Measurements from ENCODE around the gene DSTN. TPM values are rescaled to one million over a fixed set of nuclear protein-coding genes. Genes with fewer than 3 reads are reported as not detected.

DSTN gene
- total RNA-seq, 4 donors from 2014 or later: 1,820 to 3,515 (median 2,996) TPM

DNA sequence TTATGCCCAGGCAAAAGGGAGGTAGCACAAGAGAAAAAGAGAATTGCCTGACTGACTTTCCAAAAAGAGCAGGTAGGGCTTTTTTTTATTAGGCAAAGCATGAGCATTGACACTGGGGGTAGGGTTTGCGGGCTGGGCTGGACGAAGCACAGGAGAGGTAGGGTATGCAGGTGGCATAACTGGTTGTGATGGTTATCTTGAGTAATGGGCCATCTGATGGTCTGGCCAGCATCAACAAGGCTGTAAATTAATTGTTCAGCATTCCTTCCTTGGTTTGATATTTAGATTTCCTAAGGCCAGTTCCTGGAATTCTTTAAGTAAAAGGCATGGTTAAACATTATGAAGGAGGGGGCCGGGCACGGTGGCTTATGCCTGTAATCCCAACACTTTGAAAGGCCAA is 24.7 kb upstream of the DSTN start:
- Histone ChIP-seq H3K27ac (peak overlapping the region; percentile 32 to 80 (median 78)), H3K4me1 (peaks cover 6 to 61% (median 19%) of the 10 kb centered on the region in 3 donors), H3K27me3 (no peaks in the 10 kb centered on the region), H3K9me3 (no peaks in the 10 kb centered on the region), H3K4me3 (no peak overlapping the region), H3K36me3 (no peaks in the 10 kb centered on the region)
- WGBS, 2 donors (ENCODE audit: low coverage in 1 of 2): 32 to 69% methylated on average over 4 of the region's 4 CpGs
- ATAC-seq: no peak
- TF ChIP-seq POLR2AphosphoS5 (IDR thresholded peaks at IDR 0.05): peak; percentile 38
- TF ChIP-seq POLR2A (IDR thresholded peaks at IDR 0.05): no peak

DNA sequence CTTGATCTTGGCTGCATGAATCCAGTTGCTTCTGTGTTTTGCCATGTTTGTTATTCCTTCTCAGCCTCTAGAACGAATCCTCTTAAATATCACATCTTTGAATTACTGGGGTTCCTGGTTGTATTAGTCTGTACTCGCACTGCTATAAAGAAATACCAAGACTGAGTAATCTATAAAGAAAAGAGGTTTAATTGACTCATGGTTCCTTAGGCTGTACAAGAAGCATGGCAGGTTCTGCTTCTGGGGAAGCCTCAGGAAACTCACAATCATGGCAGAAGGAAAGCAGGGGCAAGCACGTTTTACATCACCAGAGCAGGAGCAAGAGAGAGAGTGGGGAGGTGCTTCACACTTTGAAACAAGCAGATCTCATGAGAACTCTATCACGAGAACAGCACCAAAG is 20.7 kb upstream of the DSTN start:
- Histone ChIP-seq H3K4me1 (peaks cover 2 to 28% (median 3%) of the 10 kb centered on the region in 3 donors), H3K4me3 (no peak overlapping the region), H3K27ac (peak overlapping the region in 1 of 4 donors; percentile 72), H3K36me3 (no peaks in the 10 kb centered on the region), H3K27me3 (no peaks in the 10 kb centered on the region), H3K9me3 (no peaks in the 10 kb centered on the region)
- TF ChIP-seq POLR2A (IDR thresholded peaks at IDR 0.05) (no peak), EP300 (IDR thresholded peaks at IDR 0.05) (no peak), POLR2AphosphoS5 (IDR thresholded peaks at IDR 0.05) (no peak)
- TF ChIP-seq, protein P1, sequence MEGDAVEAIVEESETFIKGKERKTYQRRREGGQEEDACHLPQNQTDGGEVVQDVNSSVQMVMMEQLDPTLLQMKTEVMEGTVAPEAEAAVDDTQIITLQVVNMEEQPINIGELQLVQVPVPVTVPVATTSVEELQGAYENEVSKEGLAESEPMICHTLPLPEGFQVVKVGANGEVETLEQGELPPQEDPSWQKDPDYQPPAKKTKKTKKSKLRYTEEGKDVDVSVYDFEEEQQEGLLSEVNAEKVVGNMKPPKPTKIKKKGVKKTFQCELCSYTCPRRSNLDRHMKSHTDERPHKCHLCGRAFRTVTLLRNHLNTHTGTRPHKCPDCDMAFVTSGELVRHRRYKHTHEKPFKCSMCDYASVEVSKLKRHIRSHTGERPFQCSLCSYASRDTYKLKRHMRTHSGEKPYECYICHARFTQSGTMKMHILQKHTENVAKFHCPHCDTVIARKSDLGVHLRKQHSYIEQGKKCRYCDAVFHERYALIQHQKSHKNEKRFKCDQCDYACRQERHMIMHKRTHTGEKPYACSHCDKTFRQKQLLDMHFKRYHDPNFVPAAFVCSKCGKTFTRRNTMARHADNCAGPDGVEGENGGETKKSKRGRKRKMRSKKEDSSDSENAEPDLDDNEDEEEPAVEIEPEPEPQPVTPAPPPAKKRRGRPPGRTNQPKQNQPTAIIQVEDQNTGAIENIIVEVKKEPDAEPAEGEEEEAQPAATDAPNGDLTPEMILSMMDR (IDR thresholded peaks at IDR 0.05): no peak
- WGBS, 2 donors (ENCODE audit: low coverage in 1 of 2): 77 to 88% methylated on average over 2 to 4 of the region's 4 CpGs
- ATAC-seq: no peak

DNA sequence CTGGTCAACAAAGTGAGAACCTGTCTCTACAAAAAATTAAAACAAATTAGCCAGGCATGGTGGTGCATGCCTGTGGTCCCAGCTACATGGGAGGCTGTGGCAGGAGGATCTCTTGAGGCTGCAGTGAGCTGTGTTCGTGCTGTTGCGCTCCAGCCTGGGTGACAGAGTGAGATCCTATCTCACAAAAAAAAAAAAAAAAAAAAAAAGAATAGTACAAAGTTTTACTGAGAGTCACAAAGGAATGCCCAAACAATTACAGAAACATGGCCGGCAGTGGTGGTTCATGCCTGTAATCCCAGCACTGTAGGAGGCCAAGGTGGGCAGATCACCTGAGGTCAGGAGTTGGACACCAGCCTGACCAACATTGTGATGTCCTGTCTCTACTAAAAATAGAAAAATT is 14.8 kb upstream of the DSTN start:
- Histone ChIP-seq H3K27me3 (no peaks in the 10 kb centered on the region), H3K9me3 (no peaks in the 10 kb centered on the region), H3K27ac (peak overlapping the region in 3 of 4 donors; percentile 74 to 100 (median 100)), H3K4me3 (no peak overlapping the region), H3K4me1 (peaks cover 15 to 52% (median 29%) of the 10 kb centered on the region in 3 donors), H3K36me3 (no peaks in the 10 kb centered on the region)
- ATAC-seq: no peak
- 17 to 92% methylated on average over 1 to 2 of the region's 3 CpGs for WGBS, 2 donors (ENCODE audit: low coverage in 1 of 2)
- TF ChIP-seq POLR2AphosphoS5 (IDR thresholded peaks at IDR 0.05) (no peak), EP300 (IDR thresholded peaks at IDR 0.05) (no peak), POLR2A (IDR thresholded peaks at IDR 0.05) (no peak)
- TF ChIP-seq, protein P1 (IDR thresholded peaks at IDR 0.05): no peak

DNA sequence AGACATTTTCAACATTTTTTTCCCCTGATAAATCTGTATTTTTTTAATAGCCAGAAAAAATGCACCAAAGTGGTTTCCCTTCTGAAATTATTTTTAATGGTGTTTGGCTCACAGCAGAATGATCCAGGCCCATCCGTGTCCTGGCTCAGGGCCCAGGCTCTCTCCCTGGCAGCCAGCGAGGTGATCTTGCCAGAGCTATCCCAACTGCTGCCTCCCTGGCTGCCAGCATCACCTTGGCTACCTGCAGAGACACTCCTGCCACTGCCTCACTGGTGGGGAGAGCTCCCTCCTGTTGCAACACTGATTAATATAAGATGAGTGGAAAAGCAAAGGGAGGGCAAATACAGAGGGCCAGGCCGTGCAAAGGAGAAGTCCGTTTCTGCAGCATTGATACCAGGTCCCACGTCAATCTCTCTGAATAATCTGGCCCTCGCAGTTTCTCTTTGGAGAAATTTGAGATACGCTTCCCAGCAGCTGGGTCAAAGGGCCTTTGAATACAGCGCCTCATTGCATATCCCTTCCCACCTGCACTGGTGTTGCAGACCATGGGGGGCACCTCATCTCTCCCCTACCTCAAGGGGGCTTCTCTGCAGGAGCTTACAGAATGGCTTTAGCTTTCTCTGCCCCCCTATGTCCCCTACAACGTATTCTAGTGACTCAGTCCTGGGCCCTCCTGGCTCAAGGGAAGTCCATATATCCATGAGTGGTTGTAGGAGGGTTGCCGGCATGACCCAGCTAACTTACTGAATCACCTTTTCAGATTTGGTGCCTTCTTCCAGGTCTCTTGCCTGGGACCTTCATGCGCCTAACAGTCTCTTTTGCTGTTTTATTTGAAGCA is 12.8 kb upstream of the DSTN start:
- ATAC-seq: peak; percentile 63
- TF ChIP-seq, protein P1 (IDR thresholded peaks at IDR 0.05): no peak
- TF ChIP-seq EP300 (IDR thresholded peaks at IDR 0.05) (no peak), POLR2A (IDR thresholded peaks at IDR 0.05) (no peak), POLR2AphosphoS5 (IDR thresholded peaks at IDR 0.05) (peak; percentile 72)
- no peaks in the 10 kb centered on the region for H3K9me3 ChIP-seq
- WGBS, 2 donors (ENCODE audit: low coverage in 1 of 2): 39 to 42% methylated on average over 7 to 11 of the region's 11 CpGs
- H3K36me3 ChIP-seq: no peaks in the 10 kb centered on the region
- H3K27me3 ChIP-seq: no peaks in the 10 kb centered on the region
- peak overlapping the region; percentile 99 to 100 (median 100) for H3K27ac ChIP-seq
- H3K4me1 ChIP-seq: peaks cover 15 to 64% (median 31%) of the 10 kb centered on the region in 3 donors
- no peak overlapping the region for H3K4me3 ChIP-seq

DNA sequence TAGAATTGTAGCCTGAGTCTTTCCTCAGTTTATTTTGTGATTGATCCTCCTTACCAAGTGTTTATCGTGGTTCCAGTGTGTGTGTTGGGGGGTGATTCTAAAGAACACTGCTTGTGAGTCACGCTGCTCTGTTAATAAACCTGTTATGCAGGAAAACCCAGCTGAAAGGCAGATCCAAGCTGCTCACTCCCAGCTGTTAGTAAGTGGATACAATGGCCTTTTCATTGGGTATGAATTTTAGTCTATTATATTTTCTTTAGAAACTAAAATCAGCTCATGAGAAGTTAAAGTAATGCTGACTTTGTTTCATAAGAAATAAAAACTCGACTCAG is 12.2 kb upstream of the DSTN start:
- Histone ChIP-seq H3K4me3 (no peak overlapping the region), H3K4me1 (peaks cover 15 to 70% (median 31%) of the 10 kb centered on the region in 3 donors), H3K27ac (peak overlapping the region; percentile 99 to 100 (median 100)), H3K9me3 (no peaks in the 10 kb centered on the region), H3K27me3 (no peaks in the 10 kb centered on the region), H3K36me3 (no peaks in the 10 kb centered on the region)
- 18 to 24% methylated on average over 3 of the region's 3 CpGs for WGBS, 2 donors (ENCODE audit: low coverage in 1 of 2)
- no peak for ATAC-seq
- TF ChIP-seq, protein P1 (IDR thresholded peaks at IDR 0.05): no peak
- TF ChIP-seq EP300 (IDR thresholded peaks at IDR 0.05) (no peak), POLR2A (IDR thresholded peaks at IDR 0.05) (no peak), POLR2AphosphoS5 (IDR thresholded peaks at IDR 0.05) (no peak)

All from gastroesophageal sphincter (tissue), 4 donors.